Natural killer cell (primary cell): Measurements from ENCODE around the gene PDCD1LG2. TPM values are rescaled to one million over a fixed set of nuclear protein-coding genes. Genes with fewer than 3 reads are reported as not detected.

Source experiments
- ATAC-seq, 3 donors: fragments of 150-1000 bp in 2 of 3; fragments of 200-7000 bp in 1 of 3; cut with Tn5 transposase; 1 replicate in 1 of 3; 2 replicates in 2 of 3; pipeline ENCODE4 v1.10.0; 2021; ENCODE audit warnings: mild to moderate bottlenecking in 2 of 3, moderate library complexity in 2 of 3
- DNase-seq, 2 donors: peaks; one replicate each; pipeline versions ENCODE4 v3.0.0 to v3.0.0-alpha.2; 2013 to 2021; ENCODE audit warnings: mixed read lengths in 1 of 2
- H3K27ac ChIP-seq: one replicate; pipeline ENCODE4 v1.5.1; 2013; ENCODE audit warnings: mild to moderate bottlenecking, low read length
- H3K27me3 ChIP-seq: one replicate; pipeline ENCODE4 v1.6.1; 2013; ENCODE audit warnings: low read length; ENCODE audit not compliant: control insufficient read depth, insufficient read depth
- H3K36me3 ChIP-seq: one replicate; pipeline ENCODE4 v1.6.1; 2013; ENCODE audit warnings: low read length; ENCODE audit not compliant: control insufficient read depth, insufficient read depth
- H3K4me1 ChIP-seq: one replicate; pipeline ENCODE4 v1.6.1; 2013; ENCODE audit warnings: low read length; ENCODE audit not compliant: control insufficient read depth, insufficient read depth
- H3K4me3 ChIP-seq: one replicate; pipeline ENCODE4 v1.5.1; 2013; ENCODE audit warnings: low read length
- H3K9me3 ChIP-seq: one replicate; pipeline ENCODE4 v1.6.1; 2013; ENCODE audit warnings: low read length; ENCODE audit not compliant: control insufficient read depth, insufficient read depth
- H3K27ac Mint-ChIP-seq, 2 donors: one replicate each; pipeline ENCODE4 v1.8.0; 2022; ENCODE audit warnings: mild to moderate bottlenecking in 2 of 2, mixed read lengths in 2 of 2, moderate library complexity in 1 of 2
- H3K27me3 Mint-ChIP-seq, 2 donors: one replicate each; pipeline ENCODE4 v1.8.0; 2022; ENCODE audit warnings: low read depth in 2 of 2, mixed read lengths in 2 of 2
- H3K36me3 Mint-ChIP-seq: one replicate; pipeline ENCODE4 v1.8.0; 2022; ENCODE audit warnings: mixed read lengths
- H3K4me1 Mint-ChIP-seq, 2 donors: one replicate each; pipeline ENCODE4 v1.8.0; 2022; ENCODE audit warnings: mixed read lengths in 2 of 2
- H3K4me3 Mint-ChIP-seq: one replicate; pipeline ENCODE4 v1.8.0; 2022; ENCODE audit warnings: mild to moderate bottlenecking, moderate library complexity, mixed read lengths
- H3K9me3 Mint-ChIP-seq, 2 donors: one replicate each; pipeline ENCODE4 v1.8.0; 2022; ENCODE audit warnings: mixed read lengths in 2 of 2
- WGBS: methylation state at CpG from one replicate; pipeline ENCODE4 v1.1.7; 2013; ENCODE audit warnings: missing lambda C conversion rate; ENCODE audit not compliant: insufficient coverage; 5-methylcytosine and 5-hydroxymethylcytosine counted together
- intact Hi-C: fragments of 100-400 bp; cut with micrococcal nuclease; formaldehyde crosslinking; loops from one replicate; pipeline ENCODE4 v1.14.2; 2022
- total RNA-seq, 4 donors: library from RNA; stranded (reverse); fragments of 120-200 nt in 1 of 4; gene quantifications; one replicate each; pipeline versions ENCODE4 v1.2.3 to v1.2.4, GENCODE V29; 2013 to 2022
- TF ChIP-seq, protein P1 (sequence below): fragments of 200-600 bp; IDR thresholded peaks from one replicate; pipeline ENCODE4 v1.8.0; 2022; ENCODE audit warnings: antibody characterized with exemption

Gene PDCD1LG2
- total RNA-seq, 3 donors from 2014 or later (not counting 1 experiment from before 2014, with no cell fraction given) = 0.14 to 1.2 (median 0.16) TPM

DNA sequence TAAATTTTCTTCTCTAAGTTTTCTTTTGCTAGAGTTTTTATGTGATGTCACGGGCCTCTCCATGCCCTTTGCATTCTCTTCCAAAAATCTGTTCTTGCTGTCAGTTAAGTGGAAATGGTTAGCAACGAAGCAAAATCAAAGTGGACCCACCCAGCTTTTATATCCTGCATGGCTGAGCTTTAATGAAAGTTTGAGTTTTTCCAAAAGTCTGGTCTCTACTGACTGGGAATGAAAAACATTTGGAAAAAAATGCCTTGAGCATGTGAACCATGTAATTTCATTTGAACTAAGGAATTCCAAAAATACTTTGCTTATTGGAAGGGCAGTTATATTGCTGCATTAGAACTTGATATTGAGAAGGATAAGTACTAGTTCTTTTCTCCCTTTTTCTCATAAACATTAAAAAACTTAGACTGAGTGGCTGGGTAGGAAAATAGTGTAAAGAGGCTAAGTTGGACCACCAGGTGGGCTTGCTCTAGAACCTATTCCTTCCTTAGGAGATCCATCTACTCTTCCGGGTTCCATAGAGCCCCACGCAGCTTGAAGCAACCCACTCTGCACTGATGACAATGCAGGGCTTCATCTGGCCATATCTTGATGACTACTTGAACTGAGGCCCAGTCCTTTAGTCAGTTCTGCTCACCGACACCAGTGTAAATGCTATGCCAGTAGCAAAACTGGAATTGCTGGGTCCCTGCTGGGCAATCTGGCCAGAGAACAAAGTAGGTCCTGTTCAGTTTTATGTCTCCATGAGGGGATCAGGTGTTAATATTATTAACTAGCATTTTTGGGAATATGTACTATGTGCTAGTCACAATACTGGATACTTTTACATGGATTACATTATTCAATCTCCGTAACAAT, 101.2 kb downstream of the PDCD1LG2 start:
- no peak overlapping the region for H3K27ac Mint-ChIP-seq

DNA sequence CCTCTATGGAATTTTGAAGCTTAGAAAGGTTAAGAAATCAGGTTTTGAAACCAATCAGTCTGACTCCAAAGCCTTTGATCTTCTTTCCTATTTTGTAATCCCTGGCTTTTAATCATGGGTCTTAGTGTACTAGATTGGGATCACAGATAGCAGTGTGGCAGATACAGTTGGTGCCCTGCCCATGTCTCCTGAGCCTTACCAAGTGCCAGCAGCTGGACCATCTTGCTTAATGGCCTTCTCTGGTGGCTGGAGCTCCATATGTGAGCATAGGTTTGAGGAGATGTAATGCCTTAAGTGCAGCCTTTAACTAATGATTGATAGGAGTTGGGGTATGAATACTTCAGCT, 101.8 kb downstream of the PDCD1LG2 start:
- H3K27ac Mint-ChIP-seq = no peak overlapping the region
- peaks cover 3% of the 10 kb centered on the region for H3K4me1 ChIP-seq
- intact Hi-C loops = no loop called here

More for the DNA sequence above, 101.2 kb downstream of the PDCD1LG2 start:
- no peak overlapping the region for H3K27ac ChIP-seq
- intact Hi-C loops = no loop called here
- H3K9me3 Mint-ChIP-seq = no peaks in the 10 kb centered on the region
- H3K36me3 Mint-ChIP-seq = no peaks in the 10 kb centered on the region
- H3K4me3 ChIP-seq = no peak overlapping the region
- 94% methylated on average over 5 of the region's 6 CpGs for WGBS
- H3K4me1 ChIP-seq = peaks cover 3% of the 10 kb centered on the region
- no peaks in the 10 kb centered on the region for H3K27me3 Mint-ChIP-seq
- DNase-seq (no peak), ATAC-seq (no peak)
- peaks cover 11 to 23% of the 10 kb centered on the region in 2 donors for H3K4me1 Mint-ChIP-seq
- no peaks in the 10 kb centered on the region for H3K9me3 ChIP-seq
- H3K36me3 ChIP-seq = no peaks in the 10 kb centered on the region
- no peak overlapping the region for H3K4me3 Mint-ChIP-seq
- no peaks in the 10 kb centered on the region for H3K27me3 ChIP-seq
- TF ChIP-seq, protein P1, sequence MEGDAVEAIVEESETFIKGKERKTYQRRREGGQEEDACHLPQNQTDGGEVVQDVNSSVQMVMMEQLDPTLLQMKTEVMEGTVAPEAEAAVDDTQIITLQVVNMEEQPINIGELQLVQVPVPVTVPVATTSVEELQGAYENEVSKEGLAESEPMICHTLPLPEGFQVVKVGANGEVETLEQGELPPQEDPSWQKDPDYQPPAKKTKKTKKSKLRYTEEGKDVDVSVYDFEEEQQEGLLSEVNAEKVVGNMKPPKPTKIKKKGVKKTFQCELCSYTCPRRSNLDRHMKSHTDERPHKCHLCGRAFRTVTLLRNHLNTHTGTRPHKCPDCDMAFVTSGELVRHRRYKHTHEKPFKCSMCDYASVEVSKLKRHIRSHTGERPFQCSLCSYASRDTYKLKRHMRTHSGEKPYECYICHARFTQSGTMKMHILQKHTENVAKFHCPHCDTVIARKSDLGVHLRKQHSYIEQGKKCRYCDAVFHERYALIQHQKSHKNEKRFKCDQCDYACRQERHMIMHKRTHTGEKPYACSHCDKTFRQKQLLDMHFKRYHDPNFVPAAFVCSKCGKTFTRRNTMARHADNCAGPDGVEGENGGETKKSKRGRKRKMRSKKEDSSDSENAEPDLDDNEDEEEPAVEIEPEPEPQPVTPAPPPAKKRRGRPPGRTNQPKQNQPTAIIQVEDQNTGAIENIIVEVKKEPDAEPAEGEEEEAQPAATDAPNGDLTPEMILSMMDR = no peak

DNA sequence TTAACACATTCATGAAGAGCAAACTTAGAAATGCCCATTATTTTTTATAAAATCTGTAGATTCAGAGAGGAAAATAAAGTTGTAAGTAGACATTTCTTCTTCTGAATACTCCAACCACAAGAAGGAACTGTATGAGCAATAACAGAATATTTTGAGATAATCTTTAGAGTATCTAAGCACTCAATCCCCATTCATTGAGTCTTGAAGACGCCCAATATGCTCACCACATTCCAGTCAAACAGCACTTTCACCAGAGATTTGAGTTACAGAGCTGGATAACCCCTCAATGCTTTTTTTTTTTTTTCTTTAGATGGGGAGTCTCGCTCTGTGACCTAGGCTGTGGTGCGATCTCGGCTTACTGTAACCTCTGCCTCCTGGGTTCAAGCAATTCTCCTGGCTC, 103.9 kb downstream of the PDCD1LG2 start:
- TF ChIP-seq, protein P1 = no peak
- Mint-ChIP-seq H3K4me3 (no peak overlapping the region), H3K27me3 (no peaks in the 10 kb centered on the region), H3K4me1 (peaks cover 11 to 23% of the 10 kb centered on the region in 2 donors), H3K9me3 (no peaks in the 10 kb centered on the region), H3K36me3 (no peaks in the 10 kb centered on the region), H3K27ac (no peak overlapping the region)
- no peak overlapping the region for H3K27ac ChIP-seq
- ATAC-seq = no peak
- DNase-seq = no peak
- WGBS = 90% methylated on average over 4 of the region's 4 CpGs
- intact Hi-C loops = no loop called here
- no peak overlapping the region for H3K4me3 ChIP-seq
- no peaks in the 10 kb centered on the region for H3K36me3 ChIP-seq
- H3K4me1 ChIP-seq = no peaks in the 10 kb centered on the region
- no peaks in the 10 kb centered on the region for H3K27me3 ChIP-seq
- H3K9me3 ChIP-seq = no peaks in the 10 kb centered on the region

More for the DNA sequence above, 101.8 kb downstream of the PDCD1LG2 start:
- Mint-ChIP-seq H3K9me3 (no peaks in the 10 kb centered on the region), H3K36me3 (no peaks in the 10 kb centered on the region), H3K4me1 (peaks cover 11 to 23% of the 10 kb centered on the region in 2 donors), H3K4me3 (no peak overlapping the region), H3K27me3 (no peaks in the 10 kb centered on the region)
- DNase-seq = no peak
- Histone ChIP-seq H3K4me3 (no peak overlapping the region), H3K27ac (no peak overlapping the region), H3K36me3 (no peaks in the 10 kb centered on the region), H3K9me3 (no peaks in the 10 kb centered on the region), H3K27me3 (no peaks in the 10 kb centered on the region)
- TF ChIP-seq, protein P1 = no peak
- no peak for ATAC-seq

DNA sequence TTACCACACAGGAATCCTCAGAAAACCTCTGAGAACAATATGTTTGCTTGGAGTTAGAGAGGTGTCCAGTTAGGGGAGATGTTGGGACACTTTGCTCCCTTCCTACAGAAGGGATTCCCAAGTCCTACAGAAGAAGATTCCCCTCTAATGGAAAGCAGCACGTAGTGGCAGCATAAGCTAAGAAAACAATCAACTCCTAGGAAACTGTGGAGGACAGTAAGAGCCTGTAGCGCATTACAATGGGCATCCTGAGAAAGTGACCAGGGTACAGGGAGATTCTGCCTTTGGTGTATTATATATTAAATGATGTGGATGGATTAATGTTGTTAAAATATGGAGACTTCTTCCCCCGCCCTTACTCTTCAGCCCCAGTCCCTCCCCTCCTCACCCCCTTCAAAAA, 104.7 kb downstream of the PDCD1LG2 start:
- no peak overlapping the region for H3K27ac ChIP-seq
- Mint-ChIP-seq H3K4me1 (peaks cover 10 to 23% of the 10 kb centered on the region in 2 donors), H3K9me3 (no peaks in the 10 kb centered on the region), H3K27ac (no peak overlapping the region), H3K4me3 (no peak overlapping the region), H3K27me3 (no peaks in the 10 kb centered on the region), H3K36me3 (no peaks in the 10 kb centered on the region)
- WGBS = 100% methylated on average over 2 of the region's 3 CpGs
- intact Hi-C loops = no loop called here
- ATAC-seq (no peak), DNase-seq (no peak)
- H3K36me3 ChIP-seq = no peaks in the 10 kb centered on the region
- H3K4me3 ChIP-seq = no peak overlapping the region
- no peaks in the 10 kb centered on the region for H3K9me3 ChIP-seq
- H3K27me3 ChIP-seq = no peaks in the 10 kb centered on the region
- H3K4me1 ChIP-seq = no peaks in the 10 kb centered on the region
- TF ChIP-seq, protein P1 = no peak
